Sciatic nerve (tissue), 1 donor: ENCODE data around the gene NDNF. TPM values are rescaled to one million over a fixed set of nuclear protein-coding genes. Genes with fewer than 3 reads are reported as not detected.

Experiments used
- total RNA-seq: library from RNA; stranded (reverse); fragmentation: NEBNext Ultra II Directional; extraction: Animal tissue kit (Norgen Biotek cat#: 25700); gene quantifications from one replicate; pipeline ENCODE4 v1.2.1, GENCODE V29; 2021
- donor health status: DM: no; HTN: no; CAD: no.

NDNF gene
- total RNA-seq, 1 donor from 2014 or later = 11.8 TPM

Other genes with a start within 250 kb of the NDNF start
- 28.8 TPM for gene PRDM5, start 149.8 kb downstream of the NDNF start, total RNA-seq
- gene TNIP3, start 91.8 kb upstream of the NDNF start, total RNA-seq = 0.53 TPM